Head of caudate nucleus (tissue), 42 donors: Measurements from ENCODE around the gene BCAS3.

Experiments
- DNase-seq, 42 donors: peaks; one replicate each; pipeline versions ENCODE4 v3.0.0 to v3.0.0-alpha.2; 2020 to 2021; ENCODE audit warnings: mixed read lengths in 7 of 42
- intact Hi-C: fragments of 100-400 bp; cut with DNase I; formaldehyde crosslinking; loops from one replicate; pipeline ENCODE4 v1.15.0; 2022

BCAS3 gene

DNA sequence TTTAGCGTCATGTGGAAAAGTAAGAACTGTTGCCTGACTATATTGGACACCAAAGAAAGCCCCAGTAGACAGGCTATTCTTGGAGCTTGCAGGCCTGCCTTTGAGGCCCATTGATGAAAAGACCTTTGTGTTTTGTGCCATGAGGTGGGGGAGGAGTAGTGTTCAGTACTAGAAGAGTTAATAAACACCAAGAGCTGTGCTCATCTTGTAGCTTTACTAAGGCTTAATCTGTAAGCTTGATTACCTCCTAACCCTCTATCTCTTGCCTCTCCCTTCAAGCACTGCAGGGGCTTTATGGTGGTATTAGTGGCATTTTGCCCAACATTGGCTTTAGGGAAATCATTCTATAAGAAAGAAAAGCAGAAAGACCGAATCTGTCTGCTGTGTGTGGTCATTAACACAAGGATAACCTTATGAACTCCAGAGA, 501.7 kb downstream of the BCAS3 start:
- intact Hi-C loops, result no loop called here

DNA sequence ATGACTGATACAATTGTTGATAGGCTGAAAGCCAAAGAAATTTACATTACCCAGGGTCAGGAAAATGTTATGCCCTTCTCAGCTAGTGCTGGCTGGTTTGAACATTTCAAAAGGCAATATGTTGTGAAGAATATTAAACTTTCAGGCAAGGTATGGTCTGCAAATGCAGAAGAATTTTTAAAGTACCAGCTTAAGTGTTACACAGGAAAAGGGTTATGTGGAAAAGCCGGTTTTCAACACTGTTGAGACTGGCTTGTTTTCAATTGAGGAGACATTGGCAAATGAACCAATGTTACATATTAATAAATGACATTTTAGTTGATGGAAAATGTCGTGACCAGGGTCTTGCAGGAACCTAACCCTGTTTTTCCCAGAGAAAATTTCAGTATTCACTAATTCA, 506.1 kb downstream of the BCAS3 start:
- DNase-seq, result no peak
- intact Hi-C loops, result no loop called here

More for the DNA sequence above, 501.7 kb downstream of the BCAS3 start:
- peak in 3 of 42 donors; percentile 16 to 20 (median 18) for DNase-seq

DNA sequence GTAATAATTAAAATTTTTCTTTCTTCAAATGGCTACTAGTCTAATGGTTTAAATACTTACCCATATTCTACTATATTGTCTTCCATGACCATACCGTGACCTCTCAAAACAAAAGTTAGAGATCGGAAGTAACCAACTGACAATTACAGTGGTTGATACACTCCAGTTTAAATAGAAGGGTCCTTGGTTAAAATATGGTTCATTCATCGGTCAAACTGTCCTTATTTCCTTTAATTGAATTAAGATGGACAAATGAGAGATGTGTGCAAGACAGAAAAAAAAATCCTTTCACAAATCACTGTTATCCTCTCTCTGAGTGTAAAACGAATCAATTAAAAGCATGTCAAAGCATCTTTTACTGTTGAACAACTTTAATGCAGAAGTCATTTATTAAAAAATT, 507.7 kb downstream of the BCAS3 start:
- intact Hi-C loops, result no loop called here
- no peak for DNase-seq

DNA sequence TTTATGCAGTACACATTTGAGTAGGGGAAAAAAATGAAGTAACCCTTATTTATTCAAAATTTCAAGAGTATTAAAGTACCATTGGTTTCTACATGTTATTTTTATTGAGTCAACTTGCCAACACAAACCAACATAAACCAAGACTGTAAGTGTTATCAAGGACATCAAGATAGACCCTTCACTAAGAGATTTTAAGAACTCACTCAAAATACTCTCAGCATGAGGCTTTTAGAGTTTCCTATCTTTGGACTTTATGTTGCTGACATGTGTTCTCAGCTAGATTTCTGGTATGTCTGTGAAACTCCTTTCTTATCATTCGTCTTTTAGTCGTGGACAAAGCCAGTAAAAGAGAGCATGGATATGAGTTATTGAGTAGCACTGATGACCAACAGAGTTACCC, 509.4 kb downstream of the BCAS3 start:
- DNase-seq, result no peak
- intact Hi-C loops, result no loop called here

DNA sequence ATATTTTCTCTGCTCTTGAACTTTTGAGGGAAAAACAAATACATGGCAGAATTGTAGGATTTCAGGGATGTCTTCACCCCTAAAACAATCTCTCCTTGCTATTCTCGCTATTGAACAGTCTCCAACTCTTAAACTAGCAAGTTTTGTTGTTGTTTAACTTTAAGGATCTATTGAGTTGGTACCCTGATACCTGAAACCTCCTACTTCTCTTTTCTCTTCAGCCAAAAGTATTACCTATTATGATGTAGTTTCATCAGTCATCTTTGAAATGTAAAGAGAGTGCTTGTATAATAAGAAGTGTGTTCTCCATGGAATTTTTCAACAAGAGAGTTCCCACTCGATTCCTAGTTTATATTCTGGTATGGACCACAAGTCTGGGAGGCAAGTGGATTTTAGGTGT, 510.4 kb downstream of the BCAS3 start:
- intact Hi-C loops, result no loop called here
- DNase-seq, result no peak

DNA sequence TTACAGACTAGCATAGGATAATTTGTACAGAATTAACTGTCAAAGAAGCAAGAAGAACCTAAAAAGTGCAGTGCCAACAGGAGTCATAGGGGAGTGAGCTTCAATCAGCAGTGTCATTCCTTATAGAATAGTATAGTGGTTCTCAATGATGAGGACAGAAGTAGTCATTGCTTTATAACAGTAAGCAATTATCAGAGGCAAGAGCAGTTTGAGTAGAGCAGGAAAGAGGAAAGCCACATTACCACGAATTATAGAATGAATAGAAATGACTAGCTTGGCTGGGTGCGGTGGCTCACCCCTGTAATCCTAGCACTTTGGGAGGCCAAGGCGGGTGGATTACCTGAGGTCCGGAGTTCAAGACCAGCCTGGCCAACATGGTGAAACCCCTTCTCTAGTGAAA, 512.3 kb downstream of the BCAS3 start:
- intact Hi-C loops, result no loop called here
- DNase-seq, result no peak

DNA sequence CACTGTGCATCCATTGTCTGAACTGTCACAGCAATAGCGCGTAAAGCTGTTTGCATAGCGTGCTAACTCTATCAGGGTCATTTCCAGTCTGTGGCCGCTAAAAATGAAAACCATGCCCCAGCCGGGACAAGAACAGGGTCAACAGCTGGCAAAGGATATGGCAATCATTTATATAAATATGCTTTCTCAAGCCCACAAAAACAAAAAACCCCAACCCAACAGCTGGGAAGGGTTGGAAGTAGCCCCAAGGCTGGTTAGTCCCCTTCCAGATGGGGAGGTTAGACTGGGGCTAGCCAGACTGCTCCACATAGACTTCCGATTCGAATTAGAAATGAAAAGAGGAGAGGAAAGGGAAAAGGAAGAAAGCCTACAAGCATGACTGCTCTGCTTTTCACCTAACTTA, 518.7 kb downstream of the BCAS3 start:
- intact Hi-C loops, result no loop called here
- DNase-seq, result no peak

DNA sequence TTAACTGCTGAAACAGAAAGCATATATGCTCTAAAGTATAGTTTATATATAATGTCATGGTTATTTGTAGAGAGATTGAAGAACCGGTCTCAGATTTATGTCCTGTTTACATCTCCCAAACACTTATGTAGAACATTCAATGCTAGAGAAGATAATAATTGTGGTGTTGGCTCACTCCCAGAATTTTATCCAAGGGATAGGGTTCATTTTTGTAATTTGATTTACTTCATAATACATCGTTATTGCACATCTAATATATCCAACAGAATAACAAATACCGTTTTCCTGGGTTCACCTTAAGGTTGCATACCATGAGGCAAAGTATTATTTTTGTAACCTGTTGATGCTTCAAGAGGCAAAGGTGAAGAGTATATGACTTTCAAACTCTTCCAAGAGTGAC, 519.1 kb downstream of the BCAS3 start:
- intact Hi-C loops, result no loop called here
- no peak for DNase-seq

DNA sequence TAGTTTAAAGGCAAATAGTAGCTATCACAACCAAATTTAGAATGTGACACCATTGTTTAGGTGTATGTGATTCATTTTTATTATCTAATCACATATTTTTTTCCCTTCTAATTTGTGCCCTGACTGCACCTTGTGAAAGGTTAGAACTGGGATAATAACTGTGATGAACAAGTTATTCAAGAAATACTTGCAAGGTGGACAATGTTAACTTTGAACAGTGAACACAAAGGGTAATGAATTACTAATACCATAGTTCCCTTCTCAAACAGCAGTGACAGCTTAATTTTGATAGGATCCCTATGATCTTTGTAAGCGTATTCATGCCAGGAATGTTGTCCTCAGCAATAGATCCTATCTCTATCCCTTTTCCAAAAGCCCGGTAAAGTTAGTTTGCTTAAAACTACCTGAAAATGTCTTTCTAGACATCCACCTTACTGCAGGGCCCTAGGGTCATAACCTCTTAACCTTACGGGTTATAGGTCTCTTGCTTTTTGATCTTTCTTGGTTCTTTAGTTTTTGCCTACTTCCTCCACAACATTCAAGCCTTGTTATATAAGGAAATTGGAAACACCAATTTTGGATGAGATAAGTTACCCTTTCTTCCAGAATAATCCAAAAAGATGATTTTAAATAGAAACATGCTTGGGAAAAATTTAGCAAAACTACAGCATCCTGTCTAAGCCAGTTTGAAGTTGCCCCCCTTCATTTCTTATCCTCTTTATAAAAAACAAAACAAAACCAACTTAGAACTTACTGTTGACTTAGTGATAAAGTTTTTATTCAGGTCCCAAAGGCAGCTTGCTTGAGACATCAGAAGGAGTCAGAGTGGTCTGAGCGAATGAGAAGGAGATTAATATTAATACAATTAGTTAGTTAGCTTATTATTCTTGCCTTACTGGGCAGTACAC, 522.0 kb downstream of the BCAS3 start:
- intact Hi-C loops, result no loop called here
- no peak for DNase-seq

DNA sequence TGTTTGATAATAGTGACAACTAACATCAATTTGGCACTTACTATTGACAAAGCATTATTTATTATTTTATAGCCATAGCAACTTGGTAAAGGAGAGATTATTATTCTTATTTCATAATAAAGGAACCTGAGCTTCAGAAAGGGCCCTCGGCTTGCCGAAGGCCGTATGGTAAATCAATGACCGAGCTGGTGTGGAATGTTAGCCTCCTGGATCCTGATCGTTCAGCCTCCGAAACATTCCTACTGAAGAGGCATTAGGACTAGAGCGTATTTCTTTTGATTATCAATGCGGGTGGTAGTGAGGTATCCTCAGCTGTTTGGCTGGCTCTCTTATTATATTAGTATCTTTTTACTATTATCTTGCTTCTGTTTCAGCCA, 522.7 kb downstream of the BCAS3 start:
- intact Hi-C loops, result no loop called here
- DNase-seq, result no peak

DNA sequence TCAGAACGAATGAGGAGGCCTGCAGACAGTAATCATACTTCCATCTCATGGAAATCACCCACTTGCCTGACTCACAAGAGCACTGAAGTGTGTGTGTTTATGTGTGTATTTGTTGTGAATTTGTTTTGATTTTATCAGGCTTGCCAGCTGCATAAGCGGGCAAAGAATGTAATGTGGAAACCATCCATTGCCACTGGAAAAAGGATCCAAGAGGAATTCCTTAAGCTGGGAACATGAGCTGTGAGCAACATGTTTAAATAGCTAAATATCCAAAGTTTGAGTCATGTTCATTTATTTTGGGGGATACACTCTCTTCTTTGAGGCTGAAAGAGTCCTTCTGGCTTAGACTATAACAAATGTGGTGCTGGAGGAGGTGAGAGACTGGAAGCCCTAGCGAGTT, 523.6 kb downstream of the BCAS3 start:
- intact Hi-C loops, result no loop called here
- no peak for DNase-seq

DNA sequence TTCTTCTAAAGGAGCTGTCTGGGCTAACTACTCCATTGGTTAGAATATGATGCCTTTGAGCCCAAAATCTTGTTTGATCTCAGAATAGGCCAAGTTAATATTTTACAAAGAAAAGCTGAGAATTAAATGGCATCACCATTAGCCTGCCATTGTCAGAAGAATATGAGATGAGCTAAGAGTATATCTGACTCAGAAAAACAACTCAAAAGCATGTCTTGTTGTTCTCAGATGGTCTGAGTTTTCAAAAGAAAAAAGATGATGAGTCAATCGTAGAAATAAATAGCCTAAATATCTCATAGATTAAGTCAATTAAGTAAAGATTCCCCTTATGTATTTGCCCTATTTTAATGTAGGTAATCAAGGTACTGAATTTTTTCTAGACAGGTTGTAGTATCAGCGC, 524.9 kb downstream of the BCAS3 start:
- intact Hi-C loops, result no loop called here
- no peak for DNase-seq

DNA sequence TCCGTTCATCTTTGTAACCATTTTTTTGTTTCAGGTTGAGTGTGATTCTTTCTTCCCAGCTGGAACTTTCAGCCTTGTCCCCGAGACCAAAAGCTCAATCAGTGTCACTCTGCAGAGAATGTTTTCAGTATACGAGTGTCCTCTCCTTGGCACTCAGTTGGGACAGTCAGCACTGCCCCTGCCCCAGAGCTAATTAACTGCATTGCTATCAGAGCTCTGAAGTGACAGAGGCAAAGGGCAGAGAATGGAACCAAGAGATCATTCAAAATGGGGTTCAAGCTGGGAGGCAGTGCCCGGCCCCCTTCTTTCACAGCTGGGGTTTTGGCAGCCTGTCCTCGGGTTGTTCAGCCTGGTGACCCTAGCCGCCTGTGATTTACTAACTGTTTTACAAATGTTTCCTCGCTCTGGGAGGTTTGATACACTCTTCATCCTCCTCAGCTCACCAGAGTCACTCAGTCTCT, 526.0 kb downstream of the BCAS3 start:
- intact Hi-C loops, result no loop called here

DNA sequence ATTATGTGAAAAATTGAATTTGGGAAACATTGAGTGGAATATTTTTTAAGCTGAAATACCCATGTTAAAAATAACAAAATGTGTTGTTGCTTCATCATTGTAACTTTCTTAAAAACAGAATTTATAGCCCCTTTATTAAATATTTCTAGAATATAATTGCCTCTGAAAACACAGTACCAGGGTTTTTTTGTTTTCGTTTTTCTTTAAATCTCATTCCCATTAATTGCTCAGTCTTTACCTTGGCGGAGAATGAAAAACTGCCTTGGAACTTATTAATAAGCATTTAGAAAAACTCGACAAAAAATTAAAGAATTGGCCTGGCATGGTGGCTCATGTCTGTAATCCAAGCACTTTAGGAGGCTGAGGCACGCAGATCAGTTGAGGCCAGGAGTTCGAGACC, 526.8 kb downstream of the BCAS3 start:
- no peak for DNase-seq
- intact Hi-C loops, result no loop called here

More for the DNA sequence above, 526.0 kb downstream of the BCAS3 start:
- DNase-seq, result no peak

DNA sequence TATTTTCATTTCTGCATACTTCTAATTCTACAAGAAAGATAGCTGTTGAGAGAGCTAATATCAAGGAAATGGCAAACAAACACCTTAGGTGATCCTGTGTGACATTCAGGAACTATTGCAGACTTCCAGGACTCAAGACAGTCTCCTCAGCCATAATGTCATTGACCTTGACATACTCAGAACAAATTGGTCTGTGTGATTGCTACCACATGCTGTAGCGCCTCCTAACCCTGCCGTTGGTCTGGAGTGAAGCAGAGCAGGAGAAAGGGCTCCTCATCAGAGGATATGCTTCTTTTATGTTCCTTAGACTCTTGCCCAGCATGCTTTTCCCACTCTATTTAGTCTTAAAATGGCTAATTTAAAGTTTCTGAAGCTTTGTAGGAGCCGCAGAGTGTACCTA, 527.8 kb downstream of the BCAS3 start:
- intact Hi-C loops, result no loop called here
- DNase-seq, result no peak

DNA sequence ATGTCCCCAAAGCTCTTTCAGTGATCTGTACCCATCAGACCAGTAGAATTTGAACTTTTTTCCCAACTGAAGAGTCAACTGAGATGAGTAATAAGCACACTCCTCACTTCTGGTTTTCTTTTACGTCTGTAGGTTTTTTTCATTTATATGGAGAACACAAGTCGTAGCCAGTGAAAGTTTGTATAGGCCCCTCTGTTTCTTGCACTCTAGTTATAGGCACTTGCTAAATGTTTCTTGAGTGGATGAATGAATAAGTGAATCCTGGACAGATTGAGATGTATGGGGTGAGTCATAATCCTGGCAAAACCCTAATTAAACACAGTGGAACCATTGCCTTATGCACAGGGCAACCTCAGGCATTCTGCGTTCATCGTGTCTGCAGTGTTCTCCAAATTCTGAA, 528.3 kb downstream of the BCAS3 start:
- intact Hi-C loops, result no loop called here
- no peak for DNase-seq

DNA sequence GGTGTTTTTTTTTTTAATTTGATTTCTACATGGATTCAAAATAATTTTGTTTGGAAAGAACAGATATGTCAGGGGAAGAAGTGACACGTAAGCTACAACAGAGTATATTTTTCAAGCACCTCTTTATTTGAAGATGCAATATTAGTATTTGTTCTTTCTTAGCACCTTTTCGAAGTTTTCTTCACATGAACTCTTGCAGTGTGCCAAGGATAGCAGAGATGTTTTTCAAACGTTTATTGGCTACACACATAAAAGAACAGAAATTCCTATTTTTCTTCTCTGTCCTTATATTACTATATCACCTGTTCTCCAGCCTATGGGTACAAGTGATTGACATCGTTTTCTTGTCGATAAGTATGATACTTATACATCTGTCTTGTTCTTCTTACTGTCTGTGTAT, 529.3 kb downstream of the BCAS3 start:
- intact Hi-C loops, result no loop called here
- no peak for DNase-seq

DNA sequence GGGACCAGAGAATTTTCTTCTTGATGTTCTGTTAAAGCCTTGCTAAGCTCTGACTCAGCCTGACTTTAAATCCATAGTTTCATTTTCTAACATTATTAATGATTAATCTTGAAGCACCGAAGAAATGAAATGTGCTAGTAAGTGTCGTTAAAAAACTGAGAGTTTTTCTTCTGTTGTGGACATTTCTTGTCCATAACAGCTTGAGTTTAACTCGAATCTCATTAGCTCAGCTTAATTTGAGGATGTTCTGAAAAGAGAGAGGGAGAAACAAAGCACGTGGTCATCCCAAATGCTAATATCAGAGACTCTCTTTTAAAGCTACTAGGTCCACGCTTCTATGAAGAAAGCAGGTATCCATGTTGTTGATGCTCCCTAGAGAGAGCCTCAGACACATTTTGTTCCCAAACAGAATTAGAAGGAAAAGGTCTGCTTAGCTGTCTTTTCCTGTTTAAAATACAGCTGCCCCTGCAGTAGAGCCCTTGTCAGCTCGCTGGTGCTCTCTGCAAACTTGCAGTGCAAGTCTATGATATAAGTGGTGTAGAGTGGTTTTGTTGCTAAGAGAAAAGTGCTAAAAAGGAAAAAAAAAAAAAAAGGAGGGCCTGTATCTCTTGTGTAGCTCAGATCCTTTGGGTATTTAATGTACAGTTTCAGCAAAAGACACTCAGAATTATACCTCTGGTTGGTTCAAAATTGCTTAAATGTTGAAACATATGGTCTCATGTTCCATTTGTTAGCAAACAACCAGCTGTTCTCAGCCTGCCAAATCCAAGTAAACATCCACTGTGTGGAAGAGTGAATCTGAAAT, 530.9 kb downstream of the BCAS3 start:
- intact Hi-C loops, result no loop called here
- DNase-seq, result peak in 1 of 42 donors; percentile 11

DNA sequence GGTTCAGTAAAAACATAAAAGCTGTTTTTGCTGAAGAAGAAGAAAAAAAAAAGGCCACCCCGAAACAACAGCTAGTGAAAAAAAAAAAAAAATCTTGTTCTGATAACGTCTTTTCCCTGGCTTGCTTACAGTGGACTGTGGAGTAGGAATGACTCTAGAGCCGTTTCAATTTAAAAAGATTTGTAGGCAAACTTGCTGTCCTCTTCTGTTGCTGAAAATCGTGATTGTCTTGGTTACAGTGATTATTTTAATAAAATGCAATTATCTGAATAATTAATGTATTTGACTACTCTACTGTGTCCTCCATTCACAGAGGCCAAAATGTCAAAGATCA, 531.4 kb downstream of the BCAS3 start:
- intact Hi-C loops, result no loop called here
- DNase-seq, result no peak

DNA sequence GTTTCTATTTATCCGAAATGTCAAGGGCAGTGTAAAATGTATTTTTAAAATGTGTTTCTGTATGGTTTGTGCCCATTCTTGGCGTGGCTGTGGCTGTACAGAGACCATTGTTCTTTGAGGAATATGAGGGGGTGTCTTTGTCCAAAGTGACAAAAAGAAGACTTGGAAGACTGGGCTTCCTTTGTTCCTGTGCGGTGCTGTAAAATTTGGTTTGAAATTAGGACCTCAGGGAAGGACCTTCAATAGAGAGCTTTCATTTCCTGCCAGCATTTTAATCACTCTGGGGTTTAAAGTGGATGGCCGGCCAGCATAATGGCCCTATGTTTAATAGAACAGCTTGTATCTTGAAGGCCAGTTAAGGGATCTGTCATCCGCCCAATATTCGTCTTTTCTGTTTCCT, 531.9 kb downstream of the BCAS3 start:
- DNase-seq, result peak in 32 of 42 donors; percentile 11 to 77 (median 38)
- intact Hi-C loops, result no loop called here

DNA sequence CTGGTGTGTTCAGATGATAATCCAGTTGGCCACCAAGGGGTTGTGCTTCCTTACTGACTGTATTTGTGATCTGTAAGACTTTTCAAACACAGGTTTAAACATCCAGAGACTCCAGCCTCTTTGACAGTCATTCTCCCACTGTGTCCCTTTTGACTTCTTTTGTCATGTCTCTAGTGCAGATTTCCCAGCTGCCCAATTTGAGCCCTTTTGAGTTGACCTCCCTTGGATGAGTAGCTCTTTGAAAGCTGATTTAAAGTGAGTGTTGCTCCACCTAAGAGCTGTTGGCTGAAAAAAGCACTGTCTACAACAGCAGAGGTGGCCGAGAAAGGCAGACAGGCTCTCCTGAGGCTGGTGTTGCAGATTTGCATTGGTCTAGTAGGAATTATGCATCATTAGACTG, 533.6 kb downstream of the BCAS3 start:
- intact Hi-C loops, result no loop called here
- no peak for DNase-seq
